Transverse colon (tissue), 4 donors: Measurements from ENCODE around the gene RELL1. TPM values are rescaled to one million over a fixed set of nuclear protein-coding genes. Genes with fewer than 3 reads are reported as not detected.

Experiments used
- DNase-seq: peaks from one replicate; pipeline ENCODE4 v3.0.0-alpha.2; 2019
- H3K27ac ChIP-seq, 4 donors: fragments of 200-600 bp; sonication (generic); 2 replicates each; pipeline ENCODE4 v1.5.1; 2016 to 2018; ENCODE audit warnings: inconsistent platforms in 4 of 4
- H3K27me3 ChIP-seq: fragments of 200-600 bp; sonication (generic); 2 replicates; pipeline ENCODE4 v1.5.1; 2017; ENCODE audit warnings: inconsistent platforms
- H3K36me3 ChIP-seq, 4 donors: fragments of 200-600 bp; sonication (generic); 2 replicates each; pipeline ENCODE4 v1.5.1; 2017 to 2019; ENCODE audit warnings: inconsistent platforms in 4 of 4
- H3K4me1 ChIP-seq, 4 donors: fragments of 200-600 bp; sonication (generic); 2 replicates each; pipeline ENCODE4 v1.5.1; 2017 to 2020; ENCODE audit warnings: inconsistent platforms in 4 of 4
- H3K4me3 ChIP-seq, 4 donors: fragments of 200-600 bp; sonication (generic); 1 replicate in 1 of 4; 2 replicates in 3 of 4; pipeline versions ENCODE4 v1.5.1 to v1.6.1; 2017 to 2019; ENCODE audit warnings: inconsistent platforms in 4 of 4
- H3K9me3 ChIP-seq, 2 donors: fragments of 200-600 bp; sonication (generic); 2 replicates each; pipeline ENCODE4 v1.5.1; 2017 to 2019; ENCODE audit warnings: inconsistent platforms in 2 of 2
- EP300 ChIP-seq: sonication (generic); formaldehyde crosslinking; IDR thresholded peaks from one replicate; pipeline ENCODE4 v1.6.1; 2017; ENCODE audit warnings: antibody characterized with exemption, low read depth
- POLR2A ChIP-seq: fragments of 450-650 bp; IDR thresholded peaks from one replicate; pipeline ENCODE4 v1.6.1; 2016; ENCODE audit warnings: antibody characterized with exemption, mild to moderate bottlenecking, moderate library complexity
- POLR2AphosphoS5 ChIP-seq, 3 donors: sonication (generic); formaldehyde crosslinking; IDR thresholded peaks; one replicate each; pipeline ENCODE4 v1.6.1; 2016; ENCODE audit warnings: antibody characterized with exemption in 3 of 3
- WGBS, 2 donors: methylation state at CpG; one replicate each; pipeline ENCODE4 v1.1.5; 2018; ENCODE audit warnings: low coverage in 1 of 2; 5-methylcytosine and 5-hydroxymethylcytosine counted together
- in situ Hi-C, 4 donors: fragments of 200-750 bp; cut with MboI; loops; one replicate each; pipeline versions ENCODE4 v1.15.0 to v1.15.1; 2017; ENCODE audit warnings: low sequenced_read_pairs in 3 of 4, low pct_ligation_motif_present in 1 of 4, low pct_unique_long_range_greater_than_20kb in 1 of 4
- intact Hi-C: fragments of 100-400 bp; cut with DNase I; formaldehyde crosslinking; loops from one replicate; pipeline ENCODE4 v1.15.1; 2023; ENCODE audit warnings: low total_unique reads
- total RNA-seq, 4 donors: library from RNA; depleted of rRNA; stranded (reverse); fragments of >200 nt; gene quantifications; one replicate each; pipeline ENCODE4 v1.1.0, GENCODE V29; 2016
- TF ChIP-seq, protein P1 (sequence below), 5 experiments: fragments of 200-600 bp in 3 of 5; fragments of 450-650 bp in 2 of 5; sonication (generic) in 3 of 5; IDR thresholded peaks; 1 replicate in 2 of 5; 2 replicates in 3 of 5; pipeline ENCODE4 v1.5.1; 2016 to 2017; ENCODE audit warnings: antibody characterized with exemption in 5 of 5, inconsistent platforms in 3 of 5, mild to moderate bottlenecking in 2 of 5, moderate library complexity in 1 of 5

Gene RELL1
- total RNA-seq, 4 donors from 2014 or later, result 9.2 to 192 (median 107) TPM

DNA sequence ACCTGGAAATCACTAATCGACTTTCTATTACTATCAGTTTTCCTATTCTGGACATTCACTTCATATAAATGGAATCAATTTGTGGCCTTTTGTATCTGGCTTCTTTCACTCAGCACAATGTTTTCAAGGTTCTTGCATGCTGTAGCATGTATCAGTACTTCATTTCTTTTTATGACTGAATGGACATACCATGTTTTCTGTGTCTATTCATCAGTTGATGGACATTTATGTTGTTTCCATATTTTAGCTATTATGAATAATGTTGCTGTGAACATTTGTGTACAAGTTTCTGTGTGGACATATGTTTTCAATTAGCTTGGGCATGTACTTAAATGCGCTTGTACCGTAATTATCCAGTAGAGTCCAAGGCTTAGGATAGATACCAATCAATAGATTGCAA, 19.9 kb upstream of the RELL1 start:
- in situ Hi-C loops (no loop called here), intact Hi-C loops (no loop called here)
- Histone ChIP-seq H3K27ac (no peak overlapping the region), H3K4me3 (no peak overlapping the region), H3K27me3 (no peaks in the 10 kb centered on the region), H3K4me1 (no peaks in the 10 kb centered on the region), H3K9me3 (no peaks in the 10 kb centered on the region), H3K36me3 (no peaks in the 10 kb centered on the region)
- no peak for TF ChIP-seq POLR2A
- TF ChIP-seq POLR2AphosphoS5 (IDR thresholded peaks at IDR 0.05), result no peak
- 93 to 97% methylated on average over 3 of the region's 3 CpGs for WGBS, 2 donors
- no peak for DNase-seq

DNA sequence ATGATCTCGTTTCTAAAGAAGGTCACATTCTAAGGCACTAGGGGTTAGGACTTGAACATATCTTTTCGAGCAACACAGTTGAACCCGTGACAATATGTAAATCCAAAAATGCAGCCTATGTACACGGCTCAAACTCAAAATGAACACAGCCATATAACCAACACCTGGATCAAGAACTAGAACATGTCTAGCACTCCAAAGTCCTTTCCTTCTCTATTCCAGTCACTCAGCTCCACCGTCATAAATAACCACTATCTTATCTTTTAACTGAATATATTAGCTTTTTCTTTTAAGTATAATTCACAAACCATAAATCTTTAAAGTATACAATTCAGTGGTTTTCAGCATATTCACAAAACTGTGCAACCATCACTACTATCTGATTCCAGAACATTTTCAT, 19.4 kb upstream of the RELL1 start:
- H3K4me3 ChIP-seq, result no peak overlapping the region
- H3K4me1 ChIP-seq, result no peaks in the 10 kb centered on the region
- H3K27me3 ChIP-seq, result no peaks in the 10 kb centered on the region
- no peak for TF ChIP-seq POLR2A
- TF ChIP-seq, protein P1, sequence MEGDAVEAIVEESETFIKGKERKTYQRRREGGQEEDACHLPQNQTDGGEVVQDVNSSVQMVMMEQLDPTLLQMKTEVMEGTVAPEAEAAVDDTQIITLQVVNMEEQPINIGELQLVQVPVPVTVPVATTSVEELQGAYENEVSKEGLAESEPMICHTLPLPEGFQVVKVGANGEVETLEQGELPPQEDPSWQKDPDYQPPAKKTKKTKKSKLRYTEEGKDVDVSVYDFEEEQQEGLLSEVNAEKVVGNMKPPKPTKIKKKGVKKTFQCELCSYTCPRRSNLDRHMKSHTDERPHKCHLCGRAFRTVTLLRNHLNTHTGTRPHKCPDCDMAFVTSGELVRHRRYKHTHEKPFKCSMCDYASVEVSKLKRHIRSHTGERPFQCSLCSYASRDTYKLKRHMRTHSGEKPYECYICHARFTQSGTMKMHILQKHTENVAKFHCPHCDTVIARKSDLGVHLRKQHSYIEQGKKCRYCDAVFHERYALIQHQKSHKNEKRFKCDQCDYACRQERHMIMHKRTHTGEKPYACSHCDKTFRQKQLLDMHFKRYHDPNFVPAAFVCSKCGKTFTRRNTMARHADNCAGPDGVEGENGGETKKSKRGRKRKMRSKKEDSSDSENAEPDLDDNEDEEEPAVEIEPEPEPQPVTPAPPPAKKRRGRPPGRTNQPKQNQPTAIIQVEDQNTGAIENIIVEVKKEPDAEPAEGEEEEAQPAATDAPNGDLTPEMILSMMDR (IDR thresholded peaks at IDR 0.05), result no peak
- TF ChIP-seq POLR2AphosphoS5 (IDR thresholded peaks at IDR 0.05), result no peak
- TF ChIP-seq EP300, result no peak
- H3K36me3 ChIP-seq, result no peaks in the 10 kb centered on the region
- in situ Hi-C loops (no loop called here), intact Hi-C loops (no loop called here)
- DNase-seq, result no peak
- 72 to 81% methylated on average over 5 of the region's 5 CpGs for WGBS, 2 donors
- H3K27ac ChIP-seq, result no peak overlapping the region
- no peaks in the 10 kb centered on the region for H3K9me3 ChIP-seq

DNA sequence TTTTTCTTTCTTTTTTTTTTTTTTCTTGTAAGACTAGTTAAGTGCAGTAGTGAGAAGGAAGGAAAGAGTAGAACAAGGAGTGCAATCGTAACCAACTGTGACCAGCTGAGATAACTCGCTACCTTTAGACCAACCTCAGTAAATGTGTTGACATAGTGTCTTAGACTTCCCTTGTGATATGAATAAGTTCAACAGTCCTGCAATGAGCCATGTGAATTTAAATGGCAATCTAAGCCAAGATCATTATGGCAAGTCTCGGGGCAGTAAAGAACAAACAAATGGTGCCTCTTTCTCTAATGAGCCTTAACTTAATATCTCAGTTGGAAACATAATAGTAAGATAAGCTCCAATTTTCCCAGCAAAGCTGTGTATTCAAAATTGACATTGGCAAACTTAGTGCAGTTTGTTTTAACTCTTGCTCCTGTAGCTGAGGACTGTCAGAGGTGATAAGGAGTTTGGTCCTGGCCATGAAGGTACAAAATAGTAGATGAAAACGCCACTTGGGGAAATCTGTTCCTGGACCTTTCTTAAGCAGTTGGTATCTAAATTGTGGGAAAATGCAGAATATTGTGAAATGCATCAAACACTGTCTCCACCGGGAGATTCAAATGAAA, 13.8 kb upstream of the RELL1 start:
- Histone ChIP-seq H3K9me3 (no peaks in the 10 kb centered on the region), H3K4me1 (peaks cover 0 to 6% (median 0%) of the 10 kb centered on the region in 4 donors), H3K27ac (no peak overlapping the region), H3K36me3 (no peaks in the 10 kb centered on the region), H3K4me3 (no peak overlapping the region), H3K27me3 (no peaks in the 10 kb centered on the region)
- in situ Hi-C loops, result no loop called here
- WGBS, 2 donors, result 47 to 57% methylated on average over 4 to 5 of the region's 5 CpGs
- no peak for TF ChIP-seq POLR2AphosphoS5 (IDR thresholded peaks at IDR 0.05)
- no peak for TF ChIP-seq EP300
- no peak for TF ChIP-seq POLR2A
- TF ChIP-seq, protein P1 (IDR thresholded peaks at IDR 0.05), result no peak
- DNase-seq, result no peak
- intact Hi-C loops, result no loop called here

DNA sequence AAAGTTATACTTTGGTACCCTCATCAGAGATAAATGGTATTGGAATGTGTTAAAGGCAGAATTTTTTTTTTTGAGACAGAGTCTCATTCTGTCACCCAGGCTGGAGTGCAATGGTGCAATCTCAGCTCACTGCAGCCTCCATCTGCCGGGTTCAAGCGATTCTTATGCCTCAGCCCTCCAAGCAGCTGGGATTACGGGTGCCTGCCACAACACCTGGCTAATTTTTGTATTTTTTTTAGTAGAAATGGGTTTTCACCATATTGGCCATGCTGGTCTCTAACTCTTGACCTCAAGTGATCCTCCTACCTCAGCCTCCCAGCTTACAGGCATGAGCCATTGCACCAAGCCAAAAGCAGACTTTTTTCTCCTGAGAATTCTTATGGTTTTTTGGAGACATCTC, 11.4 kb upstream of the RELL1 start:
- in situ Hi-C loops, result no loop called here
- no peak for TF ChIP-seq EP300
- TF ChIP-seq POLR2AphosphoS5 (IDR thresholded peaks at IDR 0.05), result no peak
- TF ChIP-seq, protein P1 (IDR thresholded peaks at IDR 0.05), result no peak
- no peak for TF ChIP-seq POLR2A
- WGBS, 2 donors, result 84 to 94% methylated on average over 3 of the region's 3 CpGs

More for the DNA sequence above, 11.4 kb upstream of the RELL1 start:
- Histone ChIP-seq H3K9me3 (no peaks in the 10 kb centered on the region), H3K36me3 (no peaks in the 10 kb centered on the region), H3K4me3 (no peak overlapping the region), H3K27ac (no peak overlapping the region), H3K27me3 (no peaks in the 10 kb centered on the region), H3K4me1 (peaks cover 0 to 6% (median 0%) of the 10 kb centered on the region in 4 donors)
- DNase-seq, result no peak
- intact Hi-C loops, result no loop called here
